Mesodermal cell (in vitro differentiated cells): ENCODE results near the gene SGSM2.

Source experiments
- H3K27ac ChIP-seq: 2 replicates; pipeline ENCODE4 v1.7.0; 2013; ENCODE audit warnings: mild to moderate bottlenecking, low read depth, low read length, moderate library complexity; ENCODE audit not compliant: severe bottlenecking
- H3K36me3 ChIP-seq: 2 replicates; pipeline ENCODE4 v1.7.1; 2013; ENCODE audit warnings: mild to moderate bottlenecking, low read length, moderate library complexity; ENCODE audit not compliant: control insufficient read depth, insufficient read depth
- H3K4me1 ChIP-seq: one replicate; pipeline ENCODE4 v1.7.1; 2013; ENCODE audit warnings: mild to moderate bottlenecking, low read length; ENCODE audit not compliant: insufficient read depth, control insufficient read depth, poor library complexity, severe bottlenecking
- H3K4me3 ChIP-seq: 2 replicates; pipeline ENCODE4 v1.7.0; 2013; ENCODE audit warnings: low read length, control low read depth, mild to moderate bottlenecking; ENCODE audit not compliant: insufficient read depth, poor library complexity, severe bottlenecking; ENCODE audit errors: extremely low read depth
- H3K9me3 ChIP-seq: 2 replicates; pipeline ENCODE4 v1.7.1; 2013; ENCODE audit warnings: mild to moderate bottlenecking, low read length, moderate library complexity; ENCODE audit not compliant: control insufficient read depth
- WGBS, 2 experiments: methylation state at CpG; one replicate each; pipeline ENCODE4 v1.1.5; 2013; ENCODE audit warnings: missing lambda C conversion rate in 2 of 2; ENCODE audit not compliant: insufficient coverage in 2 of 2; 5-methylcytosine and 5-hydroxymethylcytosine counted together

Gene SGSM2

DNA sequence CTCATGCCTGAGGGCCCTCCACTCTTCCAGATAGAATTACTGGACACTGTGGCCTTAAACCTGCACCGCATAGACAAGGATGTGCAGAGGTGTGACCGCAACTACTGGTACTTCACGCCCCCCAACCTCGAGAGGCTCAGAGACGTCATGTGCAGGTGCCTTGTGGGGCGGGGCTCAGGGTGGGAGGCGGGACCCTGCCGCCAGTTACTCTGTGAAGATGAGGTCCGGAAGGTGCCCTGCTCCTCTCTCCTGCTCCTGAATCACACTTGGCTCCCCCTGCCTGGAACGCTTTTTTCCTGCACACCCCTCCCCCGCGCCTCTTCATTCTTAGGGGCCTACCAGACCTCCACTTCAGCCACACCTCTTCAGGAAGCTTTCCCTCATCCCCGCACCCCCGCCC, 38.8 kb downstream of the SGSM2 start:
- Histone ChIP-seq H3K36me3 (peaks cover 67% of the 10 kb centered on the region), H3K27ac (no peak overlapping the region)
- WGBS, 2 experiments: 89 to 93% methylated on average over 10 to 12 of the region's 14 CpGs

DNA sequence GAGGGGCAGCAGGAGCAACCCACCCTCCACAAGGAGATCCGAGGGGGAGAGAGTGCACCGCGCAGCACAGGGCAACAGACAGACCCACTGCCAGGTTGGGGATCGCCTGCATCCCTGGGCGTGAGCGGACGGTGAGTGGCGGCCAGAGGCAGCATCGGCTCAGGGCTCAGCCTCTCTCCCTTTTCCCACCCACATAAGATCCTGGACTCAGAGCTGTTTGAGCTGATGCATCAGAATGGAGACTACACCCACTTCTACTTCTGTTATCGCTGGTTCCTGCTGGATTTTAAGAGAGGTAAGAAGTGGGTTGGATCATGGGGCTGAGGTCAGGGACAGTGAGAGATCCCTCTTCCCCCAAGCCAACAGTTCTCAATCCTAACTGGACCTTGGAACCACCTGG, 40.4 kb downstream of the SGSM2 start:
- 97 to 100% methylated on average over 6 to 8 of the region's 10 CpGs for WGBS, 2 experiments
- H3K9me3 ChIP-seq: no peaks in the 10 kb centered on the region
- H3K27ac ChIP-seq: no peak overlapping the region
- peaks cover 55% of the 10 kb centered on the region for H3K36me3 ChIP-seq
- H3K4me3 ChIP-seq: no peak overlapping the region
- peaks cover 31% of the 10 kb centered on the region for H3K4me1 ChIP-seq

More for the DNA sequence above, 38.8 kb downstream of the SGSM2 start:
- Histone ChIP-seq H3K9me3 (no peaks in the 10 kb centered on the region), H3K4me1 (peaks cover 21% of the 10 kb centered on the region), H3K4me3 (no peak overlapping the region)

GRCh38 chr17:2378905-2379304, 41.6 kb downstream of the SGSM2 start:
- H3K36me3 ChIP-seq: peaks cover 42% of the 10 kb centered on the region
- peaks cover 37% of the 10 kb centered on the region for H3K4me1 ChIP-seq
- H3K9me3 ChIP-seq: no peaks in the 10 kb centered on the region
- no peak overlapping the region for H3K4me3 ChIP-seq
- no peak overlapping the region for H3K27ac ChIP-seq
- 95 to 99% methylated on average over 10 to 11 of the region's 11 CpGs for WGBS, 2 experiments

DNA sequence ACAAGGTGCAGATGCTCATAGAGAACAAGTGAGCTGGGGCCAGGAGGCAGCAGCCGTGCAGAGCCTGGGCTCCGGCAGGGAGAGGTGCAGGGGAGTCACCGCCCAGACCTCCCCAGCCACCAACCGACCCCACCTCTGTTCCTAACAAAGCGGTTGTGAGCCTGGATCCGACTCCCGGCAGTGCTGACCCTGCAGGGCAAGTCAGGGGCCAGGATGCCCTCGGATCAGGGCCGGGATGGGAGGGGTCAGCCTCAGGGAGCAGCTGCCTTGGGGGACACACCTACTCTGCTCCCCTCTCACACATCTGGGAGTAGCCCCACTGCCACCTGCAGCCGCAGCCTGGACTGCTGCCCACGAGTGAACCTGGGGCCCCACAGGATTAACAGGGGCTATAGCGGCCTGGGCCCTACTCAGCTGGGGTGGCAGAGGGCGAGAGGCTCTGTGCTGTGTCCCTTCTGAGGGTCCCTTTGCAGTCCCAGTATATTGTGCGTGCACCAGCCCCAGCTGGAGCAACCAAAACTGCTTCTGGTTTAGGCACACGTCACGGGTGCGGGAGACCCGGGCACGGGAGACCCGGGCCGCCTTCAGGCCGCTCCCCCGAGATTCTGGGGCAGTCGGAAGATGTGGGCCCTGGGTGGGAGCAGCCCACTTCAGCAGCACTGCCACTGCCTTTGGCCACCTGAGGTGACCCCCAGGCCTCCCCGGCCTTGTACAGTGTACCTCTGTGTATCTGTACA, 42.4 kb downstream of the SGSM2 start:
- peak overlapping the region; percentile 16 for H3K27ac ChIP-seq
- peaks cover 39% of the 10 kb centered on the region for H3K36me3 ChIP-seq
- WGBS, 2 experiments: 94 to 95% methylated on average over 17 to 25 of the region's 25 CpGs

DNA sequence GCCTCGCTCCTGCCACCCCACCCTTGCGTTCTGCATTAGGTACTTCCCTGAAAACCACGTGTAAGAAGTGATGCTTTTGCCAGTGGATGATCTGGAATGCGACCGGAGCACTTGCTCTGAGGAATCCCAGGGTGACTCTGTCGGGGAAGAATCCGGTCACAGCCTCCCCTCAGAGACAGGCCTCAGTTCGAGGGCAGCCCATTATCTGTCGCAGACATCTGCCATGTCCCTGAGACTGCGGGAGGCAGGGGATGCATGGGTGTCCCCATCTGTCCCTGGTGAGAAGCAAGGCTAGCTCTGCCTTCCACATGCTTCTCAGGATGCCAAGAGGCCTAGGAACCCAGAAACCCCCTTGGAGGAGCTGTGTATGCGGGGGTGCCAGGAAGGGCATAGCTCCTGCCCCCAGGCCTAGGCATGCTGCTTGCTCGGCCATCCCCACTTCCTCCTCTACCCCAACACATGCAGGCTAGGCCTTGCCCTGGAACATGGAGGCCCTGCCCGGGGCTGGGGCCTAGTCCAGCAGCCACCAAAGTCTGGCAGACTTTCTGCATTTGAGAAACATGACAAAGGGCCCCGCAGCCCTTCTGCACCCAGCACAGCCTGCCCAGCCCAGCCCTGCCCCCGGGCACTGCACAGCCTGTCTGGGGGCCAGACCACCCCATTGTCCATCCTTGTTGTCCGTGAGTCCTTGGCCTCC, 43.1 kb downstream of the SGSM2 start:
- H3K36me3 ChIP-seq: peaks cover 40% of the 10 kb centered on the region
- H3K4me3 ChIP-seq: no peak overlapping the region
- no peaks in the 10 kb centered on the region for H3K9me3 ChIP-seq
- H3K27ac ChIP-seq: peak overlapping the region; percentile 16
- peaks cover 48% of the 10 kb centered on the region for H3K4me1 ChIP-seq
- 88 to 94% methylated on average over 13 to 15 of the region's 16 CpGs for WGBS, 2 experiments

More for the DNA sequence above, 42.4 kb downstream of the SGSM2 start:
- Histone ChIP-seq H3K9me3 (no peaks in the 10 kb centered on the region), H3K4me3 (no peak overlapping the region), H3K4me1 (peaks cover 43% of the 10 kb centered on the region)

- Histone ChIP-seq H3K9me3 (no peaks in the 10 kb centered on the region), H3K4me3 (no peak overlapping the region), H3K4me1 (peaks cover 55% of the 10 kb centered on the region), H3K36me3 (peaks cover 33% of the 10 kb centered on the region), H3K27ac (no peak overlapping the region)
- WGBS, 2 experiments: 76 to 87% methylated on average over 12 to 13 of the region's 15 CpGs
These were observed 43.8 kb downstream of the SGSM2 start for GRCh38 chr17:2380950-2381649.

DNA sequence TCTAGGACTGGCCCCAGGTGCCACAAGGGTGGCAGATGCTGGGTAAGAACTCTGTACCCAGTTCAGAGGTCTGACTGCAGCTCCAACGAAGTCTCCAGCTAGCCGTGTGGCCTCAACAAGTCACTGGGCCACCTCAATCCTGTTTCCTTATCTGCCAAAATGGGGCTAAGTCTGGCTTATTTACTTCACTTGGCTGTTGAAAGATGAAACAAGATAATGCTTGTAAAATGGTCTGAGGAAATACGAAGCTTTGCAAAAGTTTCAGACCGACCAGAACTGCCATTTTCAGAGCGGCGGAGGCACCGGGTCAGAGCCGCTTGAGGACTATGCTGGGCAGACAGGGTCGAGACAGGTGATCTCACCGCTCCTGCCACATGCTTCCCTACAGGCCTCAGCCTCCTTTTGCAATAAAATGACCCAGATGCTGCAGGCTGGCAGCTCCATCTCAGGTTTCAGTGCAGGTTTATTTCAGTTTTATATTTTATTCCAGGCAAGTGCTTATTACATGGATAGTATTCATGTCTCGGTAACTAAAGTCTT, 46.4 kb downstream of the SGSM2 start:
- Histone ChIP-seq H3K36me3 (peaks cover 31% of the 10 kb centered on the region), H3K27ac (no peak overlapping the region), H3K9me3 (no peaks in the 10 kb centered on the region), H3K4me1 (peaks cover 57% of the 10 kb centered on the region), H3K4me3 (no peak overlapping the region)
- WGBS, 2 experiments: 94 to 95% methylated on average over 10 of the region's 11 CpGs

- Histone ChIP-seq H3K27ac (peak overlapping the region; percentile 62), H3K36me3 (peaks cover 26% of the 10 kb centered on the region), H3K4me3 (no peak overlapping the region), H3K4me1 (peaks cover 53% of the 10 kb centered on the region), H3K9me3 (no peaks in the 10 kb centered on the region)
- 76 to 89% methylated on average over 14 to 15 of the region's 22 CpGs for WGBS, 2 experiments
These were observed 47.3 kb downstream of the SGSM2 start for GRCh38 chr17:2384439-2385127.

GRCh38 chr17:2385240-2386210, 48.2 kb downstream of the SGSM2 start:
- 70 to 73% methylated on average over 8 to 10 of the region's 18 CpGs for WGBS, 2 experiments
- H3K27ac ChIP-seq: peak overlapping the region; percentile 62
- H3K9me3 ChIP-seq: no peaks in the 10 kb centered on the region
- peaks cover 50% of the 10 kb centered on the region for H3K4me1 ChIP-seq
- H3K36me3 ChIP-seq: peaks cover 25% of the 10 kb centered on the region
- no peak overlapping the region for H3K4me3 ChIP-seq
